IPS-11a (cell line): ENCODE measurements around the gene ARHGAP42.
A peak's percentile ranks its signal among the peaks of the same experiment; 100 is the strongest.

ENCODE experiments used
- H3K4me3 ChIP-seq: one replicate; pipeline ENCODE4 v1.5.1; 2013; ENCODE audit warnings: low read depth, low read length, control low read depth

ARHGAP42 gene

DNA sequence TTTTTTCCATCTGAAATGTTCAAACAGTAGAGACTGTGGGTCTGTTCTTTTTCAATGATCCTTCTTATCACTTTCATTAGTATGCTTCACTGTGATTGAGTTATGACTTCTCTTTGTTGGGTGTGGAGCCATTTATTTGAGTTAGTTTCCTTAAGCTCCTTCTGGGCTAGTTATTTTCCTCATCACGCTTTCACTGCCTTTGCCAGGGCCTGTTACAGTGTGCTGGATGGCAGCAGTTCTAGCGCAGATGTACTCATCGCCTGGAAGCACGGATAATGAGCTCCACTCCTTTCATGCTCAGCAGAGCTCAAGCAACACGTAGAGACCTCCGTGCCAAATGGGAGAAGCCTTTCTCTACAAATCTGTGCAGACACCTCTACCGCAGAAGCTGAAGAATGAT lies 7.0 kb upstream of the ARHGAP42 start:
- H3K4me3 ChIP-seq: no peak overlapping the region

- H3K4me3 ChIP-seq: no peak overlapping the region
Observed at GRCh38 chr11:100681064-100681502, 6.0 kb upstream of the ARHGAP42 start.

GRCh38 chr11:100682247-100682969 lies 4.7 kb upstream of the ARHGAP42 start:
- no peak overlapping the region for H3K4me3 ChIP-seq

GRCh38 chr11:100683126-100683525 lies 4.0 kb upstream of the ARHGAP42 start:
- no peak overlapping the region for H3K4me3 ChIP-seq

- H3K4me3 ChIP-seq: no peak overlapping the region
Observed at GRCh38 chr11:100684101-100685065, 2.7 kb upstream of the ARHGAP42 start.

DNA sequence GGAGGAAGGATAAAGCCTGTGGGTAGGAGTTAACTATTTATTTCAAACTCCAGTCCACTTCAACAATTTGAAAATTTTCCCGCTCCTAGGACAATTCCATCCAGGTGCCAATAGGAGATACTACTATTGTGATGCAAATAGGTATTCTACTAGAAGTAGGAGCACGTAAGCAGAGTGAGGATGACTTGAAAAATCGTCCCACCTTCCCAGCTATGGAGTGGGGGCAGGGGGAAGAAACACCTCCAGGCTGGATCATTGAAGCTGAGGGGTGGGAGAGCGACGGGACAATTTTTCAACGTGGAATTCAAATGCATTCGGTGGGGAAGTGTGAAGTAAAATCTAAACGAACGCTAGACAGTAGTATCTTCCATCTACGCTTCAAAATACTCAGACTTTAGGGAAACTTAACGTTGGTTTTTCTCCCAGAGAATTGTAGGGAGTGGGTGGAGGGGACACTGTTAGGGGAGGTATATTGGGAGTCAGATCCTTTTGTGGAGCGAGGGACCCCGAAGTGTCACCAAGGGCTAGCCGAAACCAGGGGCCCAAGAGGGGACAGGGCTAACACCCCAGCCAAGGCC lies 523 bp upstream of the ARHGAP42 start:
- H3K4me3 ChIP-seq: peak overlapping the region; percentile 77

DNA sequence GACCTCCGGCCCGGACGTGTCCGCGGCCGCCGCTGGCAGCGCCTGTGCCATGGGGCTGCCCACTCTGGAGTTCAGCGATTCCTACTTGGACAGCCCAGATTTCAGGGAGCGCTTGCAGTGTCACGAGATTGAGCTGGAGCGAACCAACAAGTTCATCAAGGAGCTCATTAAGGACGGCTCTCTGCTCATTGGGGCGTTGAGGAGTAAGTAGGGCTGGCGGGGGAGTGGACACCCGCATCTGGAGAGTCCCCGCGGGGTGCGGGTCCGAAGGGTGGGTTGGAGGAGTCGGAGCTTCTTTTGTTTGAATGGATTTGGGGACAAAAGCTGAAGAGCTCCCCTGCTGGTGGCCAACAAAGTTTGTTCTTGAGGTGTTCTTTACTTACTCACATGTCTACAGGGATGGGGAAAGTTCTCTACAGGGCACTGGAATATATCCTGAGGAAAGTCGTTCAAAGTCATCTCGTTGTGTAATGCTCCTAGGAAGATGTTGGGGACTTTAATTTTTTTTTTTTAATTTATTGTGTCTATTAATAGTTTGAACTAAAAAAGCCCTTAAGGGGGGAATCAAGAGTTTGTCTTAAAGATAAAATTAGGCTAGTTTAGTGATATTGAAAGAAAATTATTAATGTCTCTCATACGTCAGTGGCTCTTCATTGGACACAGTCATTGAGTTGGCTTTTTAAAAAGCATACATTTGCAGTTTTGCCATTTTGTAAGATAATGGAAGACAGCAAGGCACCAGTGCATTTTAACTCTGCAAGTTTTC lies 725 bp downstream of the ARHGAP42 start:
- peak overlapping the region; percentile 77 for H3K4me3 ChIP-seq

DNA sequence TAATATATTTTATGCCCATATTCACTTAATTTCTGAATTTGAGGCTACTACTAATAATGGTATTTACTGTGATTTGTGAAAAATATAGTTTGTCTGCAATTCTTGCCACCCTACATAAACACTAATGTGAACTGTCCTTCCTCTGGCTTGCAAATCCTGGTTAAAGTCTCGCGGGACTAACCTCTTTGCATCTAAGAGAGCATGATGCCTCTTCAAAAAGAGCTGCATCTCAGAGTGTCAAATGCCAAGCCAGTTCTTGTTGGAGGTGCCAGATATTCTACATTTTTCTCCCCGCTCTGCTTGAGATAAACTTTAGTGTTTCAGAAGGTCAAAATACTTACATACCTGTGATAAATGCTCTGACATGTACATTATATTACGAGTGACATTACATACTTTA lies 2.1 kb downstream of the ARHGAP42 start:
- H3K4me3 ChIP-seq: no peak overlapping the region

- no peak overlapping the region for H3K4me3 ChIP-seq
Observed at GRCh38 chr11:100691896-100692653, 5.0 kb downstream of the ARHGAP42 start.

DNA sequence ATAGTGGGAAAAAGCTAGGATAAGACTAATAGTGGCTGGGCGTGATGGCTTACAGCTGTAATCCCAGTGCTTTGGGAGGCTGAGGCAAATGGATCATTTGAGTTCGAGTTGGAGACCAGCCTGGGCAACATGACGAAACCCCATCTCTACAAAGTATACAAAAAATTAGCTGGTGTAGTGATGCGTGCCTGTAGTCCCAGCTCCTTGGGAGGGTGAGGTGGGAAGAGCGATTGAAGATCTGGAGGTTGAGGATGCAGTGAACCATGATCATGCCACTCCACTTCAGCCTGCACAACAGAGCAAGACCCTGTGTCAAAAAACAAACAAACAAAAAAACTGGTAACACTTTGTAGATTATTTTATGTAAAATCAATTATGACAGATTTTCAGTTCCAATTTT lies 8.8 kb downstream of the ARHGAP42 start:
- H3K4me3 ChIP-seq: no peak overlapping the region

DNA sequence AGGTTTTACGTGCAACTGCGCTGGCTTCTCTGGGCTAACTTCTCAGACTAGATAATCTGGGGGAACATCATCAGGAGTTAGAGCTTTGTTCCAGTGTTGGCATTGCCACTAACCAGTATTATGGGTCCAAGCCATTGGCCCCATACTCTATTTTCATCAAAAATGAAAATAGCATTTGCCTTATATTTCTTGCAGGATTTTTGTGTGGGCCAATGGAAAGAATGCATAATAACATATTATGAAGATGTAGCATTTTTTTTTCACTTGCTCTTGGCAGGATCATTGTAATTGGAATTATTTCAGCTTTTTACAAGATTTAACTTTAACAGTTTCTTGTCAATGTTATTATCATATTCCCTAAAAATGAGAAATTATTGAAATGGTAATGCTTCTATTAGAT lies 16.1 kb downstream of the ARHGAP42 start:
- H3K4me3 ChIP-seq: no peak overlapping the region

DNA sequence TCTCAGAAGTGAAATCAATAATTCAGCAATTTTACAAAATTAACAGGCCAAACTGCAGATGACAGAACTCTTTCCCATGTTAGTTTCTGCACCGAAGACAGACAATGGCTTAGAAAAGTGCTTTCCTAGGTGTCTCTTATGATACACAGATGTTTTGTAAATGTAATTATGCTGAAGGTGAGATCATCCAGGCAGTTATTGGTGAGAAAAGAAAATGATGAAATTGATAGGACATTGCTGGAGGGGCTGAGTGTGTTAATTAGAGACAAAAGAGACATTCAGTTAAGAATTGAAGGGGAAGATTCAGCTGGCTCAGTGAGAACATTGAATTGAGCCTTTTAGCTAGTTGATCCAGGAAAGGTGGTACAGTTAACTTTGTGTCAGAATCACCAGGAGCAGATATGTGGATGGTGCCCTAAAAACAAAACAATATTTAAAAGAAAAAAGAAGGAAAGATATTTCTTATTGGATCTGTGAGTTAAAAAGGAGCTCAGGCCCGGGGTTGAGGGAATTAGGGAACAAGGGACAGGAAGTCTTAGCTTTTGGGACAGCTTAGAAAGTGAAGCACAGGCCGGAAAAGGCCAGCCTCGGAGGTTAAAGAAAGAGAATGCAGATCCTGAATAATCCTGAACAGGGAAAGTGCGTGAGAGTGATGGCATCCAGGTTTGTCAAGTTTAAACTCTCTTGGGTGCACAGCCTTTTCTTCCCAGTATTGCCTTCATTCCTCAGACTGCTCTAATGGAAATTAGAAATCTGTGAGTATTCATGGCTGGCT lies 16.9 kb downstream of the ARHGAP42 start:
- no peak overlapping the region for H3K4me3 ChIP-seq

GRCh38 chr11:100705447-100705846 lies 18.4 kb downstream of the ARHGAP42 start:
- no peak overlapping the region for H3K4me3 ChIP-seq

DNA sequence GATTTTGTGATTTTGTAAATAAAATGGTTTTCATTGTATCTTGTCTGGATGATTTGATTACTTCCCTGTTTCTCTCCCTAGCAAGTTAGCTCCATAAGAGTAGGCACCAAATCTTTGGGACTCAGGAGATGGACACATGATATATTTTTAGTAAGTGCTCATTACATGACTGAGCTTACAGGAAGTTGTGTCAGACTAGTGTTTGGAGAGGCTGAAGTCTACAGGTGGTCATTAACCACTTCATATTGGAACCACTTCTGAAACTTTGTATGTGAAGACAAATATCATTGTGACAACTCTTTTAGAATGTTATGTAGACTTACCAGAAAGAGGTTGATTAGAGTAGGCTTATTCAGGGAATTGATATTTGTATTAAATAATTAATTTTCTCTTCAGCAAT lies 19.1 kb downstream of the ARHGAP42 start:
- H3K4me3 ChIP-seq: no peak overlapping the region

DNA sequence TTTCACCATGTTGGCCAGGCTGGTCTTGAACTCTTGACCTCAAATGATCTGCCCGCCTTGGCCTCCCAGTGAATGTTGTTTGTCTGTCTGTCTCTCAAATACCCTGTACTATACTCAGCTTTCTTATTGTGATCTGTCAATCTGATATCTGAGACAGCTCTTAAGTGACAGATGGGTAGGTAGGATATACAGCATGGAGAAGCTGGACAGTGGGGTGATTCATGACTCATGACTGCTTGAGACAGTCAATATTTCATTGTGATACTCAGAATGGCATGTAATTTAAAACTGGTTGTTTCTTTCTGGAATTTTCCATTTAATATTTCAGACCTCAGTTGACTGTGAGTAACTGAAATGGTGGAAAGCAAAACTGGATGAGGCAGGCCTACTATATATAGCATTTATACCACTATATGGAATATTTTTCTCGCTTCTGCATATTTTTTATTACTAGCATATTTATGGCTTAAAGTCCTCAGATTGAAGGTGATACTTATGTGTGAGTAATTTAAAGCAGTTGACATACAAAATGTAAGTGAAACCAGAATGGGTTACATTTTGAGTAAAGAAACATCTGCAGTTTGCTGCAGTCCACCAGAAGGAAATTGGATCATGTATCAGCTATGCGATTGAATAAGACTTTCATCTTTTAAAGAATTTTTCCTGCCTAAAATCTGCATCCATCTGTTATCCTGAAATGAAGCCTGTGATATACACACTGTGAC lies 22.3 kb downstream of the ARHGAP42 start:
- H3K4me3 ChIP-seq: no peak overlapping the region

GRCh38 chr11:100711984-100712383 lies 24.9 kb downstream of the ARHGAP42 start:
- H3K4me3 ChIP-seq: no peak overlapping the region

DNA sequence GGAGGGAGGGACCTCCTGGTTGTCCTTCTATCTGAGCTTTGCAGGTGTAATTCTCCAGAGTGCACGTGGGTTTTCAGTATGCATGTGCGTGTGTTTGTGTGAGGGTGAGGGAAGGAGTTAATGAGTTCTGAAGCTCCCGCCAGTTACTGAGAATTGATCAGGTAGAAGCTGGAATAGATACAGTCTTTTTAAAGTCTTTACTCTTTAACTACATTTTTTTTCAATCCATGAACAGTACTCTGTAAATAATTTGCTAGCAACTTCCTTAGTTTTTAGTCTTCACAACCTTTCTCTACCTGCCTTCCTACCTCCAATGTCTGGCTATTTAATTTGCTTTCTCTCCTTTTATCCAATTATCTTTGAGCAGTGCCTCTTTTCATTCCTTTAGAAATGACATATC lies 25.5 kb downstream of the ARHGAP42 start:
- H3K4me3 ChIP-seq: no peak overlapping the region

GRCh38 chr11:100715165-100715761 lies 28.2 kb downstream of the ARHGAP42 start:
- no peak overlapping the region for H3K4me3 ChIP-seq
